ENCODE results near the gene TCF7L2.

TCF7L2 gene

DNA sequence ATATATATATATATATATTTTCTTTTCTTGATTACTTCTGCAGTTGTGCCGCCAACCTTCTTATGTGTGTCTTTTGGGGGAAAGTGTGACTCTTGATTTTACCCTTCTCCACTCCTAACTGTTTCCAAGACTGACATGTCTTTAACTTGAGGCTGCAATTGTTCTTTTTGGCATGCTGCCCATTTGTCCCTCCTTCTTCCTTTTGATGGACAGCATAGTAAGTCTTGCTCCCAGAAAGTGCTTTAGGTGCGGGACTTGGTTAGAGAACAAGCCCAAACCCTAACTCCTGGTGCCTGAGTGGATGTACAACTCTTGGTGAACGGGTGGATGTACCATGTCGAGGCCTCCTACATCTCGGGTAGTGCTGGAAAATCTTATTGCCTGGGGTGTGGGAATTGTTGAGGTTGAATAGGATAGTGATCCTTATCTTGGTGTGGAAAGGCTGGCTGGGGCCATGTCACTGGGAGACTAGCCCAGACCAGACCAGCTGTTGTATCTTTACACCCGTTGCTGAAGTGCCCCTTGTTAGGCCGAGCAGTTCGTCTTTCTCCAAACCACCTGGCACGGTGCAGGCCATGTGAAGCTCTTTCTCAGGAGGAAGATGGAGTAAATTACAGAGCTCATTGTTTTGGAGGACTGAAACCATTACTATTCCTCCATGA lies 16.3 kb downstream of the TCF7L2 start:
- FAIRE-seq: no peak

DNA sequence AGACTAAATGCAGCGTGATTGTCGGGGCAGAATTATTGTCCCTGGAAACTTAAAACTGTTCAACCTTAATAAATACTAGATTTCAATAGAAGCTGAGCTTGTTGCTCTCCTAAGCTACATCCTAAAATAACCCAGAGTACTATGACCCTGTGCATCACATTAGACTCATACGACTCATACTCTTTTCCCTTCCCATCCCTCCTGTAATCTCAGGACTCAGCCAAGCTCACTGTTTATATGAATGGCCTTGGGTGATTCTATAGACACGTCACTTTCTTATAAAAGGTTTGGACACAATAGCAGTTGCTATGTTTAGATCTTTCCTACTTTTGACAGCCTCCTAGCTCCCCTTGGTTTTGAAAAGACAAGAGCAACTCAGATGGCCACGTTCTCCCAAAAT lies 17.2 kb downstream of the TCF7L2 start:
- FAIRE-seq: no peak

DNA sequence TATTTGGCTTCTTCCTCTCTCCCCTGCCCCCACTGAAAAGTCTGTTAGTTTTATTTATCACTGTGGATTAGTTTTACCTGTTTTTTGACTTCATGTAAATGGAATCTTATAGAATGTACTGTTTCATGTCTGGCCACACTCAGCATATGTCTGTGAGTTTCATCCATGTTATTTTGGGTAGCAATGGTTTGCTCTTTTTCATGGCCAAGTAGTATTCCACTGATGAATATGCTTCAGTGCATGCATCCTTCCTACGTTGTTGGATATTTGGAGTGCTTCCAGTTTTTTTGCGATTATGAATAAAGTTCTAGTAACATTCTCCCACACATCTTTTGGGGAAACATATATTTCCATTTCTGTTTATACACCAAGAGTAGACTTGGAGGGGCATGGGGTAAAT lies 19.1 kb downstream of the TCF7L2 start:
- FAIRE-seq: no peak

DNA sequence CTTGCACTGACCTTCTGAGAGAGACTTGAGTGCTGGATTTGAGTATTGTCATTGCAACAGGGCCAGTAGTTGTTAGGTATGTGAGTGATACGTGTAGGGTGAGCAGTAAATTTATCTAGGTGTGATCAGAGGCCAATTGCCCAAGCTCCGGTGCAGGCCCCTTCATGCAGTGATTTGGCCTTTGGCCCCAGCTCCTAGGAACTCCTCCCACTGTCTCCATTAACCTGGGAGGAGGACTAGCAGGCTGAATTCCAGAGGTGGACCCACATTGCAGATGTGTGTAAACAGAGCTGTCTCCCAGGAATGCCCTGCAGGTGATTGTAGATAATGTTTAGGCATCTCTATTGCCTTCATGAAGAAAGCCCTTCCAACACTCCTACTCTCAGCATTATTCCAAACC lies 19.5 kb downstream of the TCF7L2 start:
- no peak for FAIRE-seq

DNA sequence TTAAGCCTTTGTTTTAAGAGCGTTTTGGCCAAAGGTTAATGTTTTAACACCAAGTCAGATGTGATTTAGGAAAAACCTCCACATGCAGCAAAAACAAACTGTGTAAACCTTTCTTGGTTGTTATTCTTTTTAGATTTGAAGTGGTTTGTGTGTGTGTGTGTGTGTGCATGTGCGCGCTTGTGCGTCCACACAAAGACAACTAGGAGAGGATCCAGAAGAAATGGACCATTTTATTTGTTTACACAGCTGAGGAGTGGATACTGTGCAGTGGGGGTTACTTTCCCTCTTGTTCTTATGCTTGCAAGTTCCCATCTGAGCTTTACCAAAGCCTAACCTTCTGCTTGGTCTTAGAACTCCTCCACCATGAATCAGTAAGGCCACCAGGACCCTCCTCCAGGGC lies 20.0 kb downstream of the TCF7L2 start:
- peak; percentile 97 for FAIRE-seq

DNA sequence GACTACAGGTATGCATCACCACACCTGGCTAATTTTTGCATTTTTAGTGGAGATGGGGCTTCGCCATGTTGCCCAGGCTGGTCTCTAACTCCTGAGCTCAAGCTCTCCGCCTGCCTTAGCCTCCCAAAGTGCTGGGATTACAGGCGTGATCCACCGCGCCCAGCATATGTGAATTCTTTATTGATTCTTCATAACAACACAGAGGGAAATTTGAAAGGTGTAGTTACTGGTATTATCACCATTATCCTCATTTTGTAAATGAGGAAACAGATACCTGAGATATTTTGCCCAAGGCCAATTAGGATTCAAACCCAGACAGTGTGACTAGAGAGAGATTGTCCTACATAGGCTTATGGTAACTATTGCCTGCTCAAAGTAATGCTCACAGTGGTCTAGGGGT lies 22.6 kb downstream of the TCF7L2 start:
- no peak for FAIRE-seq

DNA sequence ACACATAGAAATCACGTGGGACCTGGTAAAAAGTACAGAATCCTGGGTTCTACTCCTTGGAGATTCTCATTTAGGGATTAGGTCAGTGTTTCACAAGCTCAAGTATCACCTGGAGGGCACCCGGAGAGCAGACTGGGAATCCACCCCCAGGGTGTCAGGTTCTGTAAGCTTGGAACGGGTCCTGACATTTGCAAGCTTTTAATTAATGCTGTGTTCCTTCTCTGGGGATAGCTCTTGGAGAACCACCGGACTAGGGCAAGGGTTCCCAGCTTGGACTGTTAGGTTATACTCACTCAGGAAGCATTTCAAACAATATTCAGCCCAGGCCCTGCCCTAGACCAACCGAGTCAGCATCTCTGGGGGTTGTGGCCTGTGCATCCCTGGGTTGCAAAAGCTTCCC lies 23.0 kb downstream of the TCF7L2 start:
- no peak for FAIRE-seq

DNA sequence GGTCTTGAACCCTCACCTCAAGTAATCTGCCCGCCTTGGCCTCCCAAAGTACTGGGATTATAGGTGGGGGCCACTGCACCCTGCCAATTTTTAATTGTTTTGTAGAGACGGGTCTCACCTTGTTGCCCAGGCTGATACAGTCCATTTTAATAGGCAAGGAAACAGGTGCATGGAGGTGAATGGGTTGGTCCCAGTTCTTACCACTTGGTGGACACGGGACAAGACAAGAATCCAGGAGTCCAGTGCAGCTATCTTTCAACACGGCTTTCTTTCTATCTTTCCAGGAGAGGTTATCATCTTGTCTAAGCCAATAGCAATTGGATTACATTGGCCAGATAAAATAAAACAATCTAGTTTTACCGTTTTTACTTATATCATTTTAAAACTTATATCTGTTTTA lies 23.8 kb downstream of the TCF7L2 start:
- FAIRE-seq: no peak

DNA sequence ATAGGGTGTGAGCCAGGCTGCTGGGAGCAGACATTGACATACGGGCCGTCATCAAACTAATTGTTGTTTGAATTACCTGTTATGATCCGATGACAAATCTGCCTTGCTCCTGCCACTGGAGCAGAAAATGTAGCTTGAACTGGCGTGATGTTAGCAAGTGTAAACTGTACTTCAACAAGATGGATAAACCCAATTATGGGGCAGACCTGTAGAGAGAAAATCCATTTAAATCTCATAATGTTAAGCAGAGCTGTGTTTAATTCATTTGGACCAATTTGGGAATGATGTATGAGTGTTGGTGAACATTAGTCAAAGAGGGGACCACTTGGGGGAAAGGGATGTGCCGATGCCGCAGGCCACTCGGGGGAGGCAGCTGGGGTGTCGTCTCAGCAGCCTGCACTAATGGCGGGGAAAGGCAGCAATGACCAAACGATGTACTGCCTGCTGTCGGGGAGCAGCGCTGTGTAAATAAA lies 27.4 kb downstream of the TCF7L2 start:
- no peak for FAIRE-seq

DNA sequence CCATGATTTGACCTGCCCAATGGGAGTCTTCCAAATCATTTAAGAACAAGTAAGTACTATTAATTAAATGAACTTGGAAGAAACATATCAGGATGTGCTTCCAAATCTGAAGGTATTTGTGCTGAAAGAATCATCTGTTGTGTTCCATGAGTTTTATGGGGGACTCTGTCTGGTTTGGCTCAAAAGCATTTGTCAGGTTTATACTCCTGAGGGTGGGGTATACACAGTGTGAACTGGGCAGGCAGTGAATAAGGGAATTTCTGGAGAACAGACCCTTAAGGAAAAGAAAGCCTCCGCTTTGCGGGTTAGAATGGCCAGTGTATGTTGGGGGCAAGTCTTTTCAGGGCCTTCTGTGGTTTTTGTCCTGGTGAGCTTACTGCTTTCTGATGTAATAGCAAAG lies 29.9 kb downstream of the TCF7L2 start:
- peak; percentile 51 for FAIRE-seq

DNA sequence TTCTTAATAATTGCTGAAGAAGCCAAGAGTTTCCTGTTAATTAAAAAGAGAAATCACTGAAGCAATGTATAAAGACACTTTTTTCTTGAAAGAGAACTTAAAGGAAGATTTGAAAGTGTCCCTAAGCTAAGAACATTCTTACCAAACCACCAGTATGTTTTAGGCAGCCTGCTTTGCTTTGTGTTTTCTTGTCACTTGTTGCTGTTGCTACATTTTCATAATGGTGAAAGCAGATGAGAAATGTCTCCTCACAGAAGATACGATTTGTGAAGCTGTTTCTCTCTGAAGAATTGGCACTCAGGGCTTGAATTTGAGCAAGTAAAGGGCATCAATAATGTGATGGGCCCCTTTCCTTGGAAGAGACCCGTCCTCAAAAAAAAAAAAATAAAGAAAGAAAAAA lies 30.9 kb downstream of the TCF7L2 start:
- FAIRE-seq: no peak

DNA sequence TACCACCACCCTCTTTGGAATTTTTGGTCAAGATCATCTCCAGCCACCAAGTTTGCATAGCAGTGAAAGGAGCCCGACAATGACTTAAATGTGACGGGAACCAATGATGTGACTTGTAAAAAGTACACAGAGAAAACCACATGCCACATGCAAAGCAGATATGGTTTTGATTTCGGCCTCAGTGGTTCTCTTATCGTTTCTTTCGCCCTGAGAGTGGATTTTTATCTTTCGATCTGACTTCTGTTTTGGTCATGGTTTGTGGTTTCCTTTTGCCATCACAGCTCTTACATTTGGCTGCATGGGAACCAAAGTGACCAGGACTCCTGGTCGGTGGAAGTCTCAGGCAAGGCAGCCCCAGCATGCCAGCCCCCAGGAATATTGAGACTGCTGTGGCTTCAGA lies 31.5 kb downstream of the TCF7L2 start:
- no peak for FAIRE-seq

DNA sequence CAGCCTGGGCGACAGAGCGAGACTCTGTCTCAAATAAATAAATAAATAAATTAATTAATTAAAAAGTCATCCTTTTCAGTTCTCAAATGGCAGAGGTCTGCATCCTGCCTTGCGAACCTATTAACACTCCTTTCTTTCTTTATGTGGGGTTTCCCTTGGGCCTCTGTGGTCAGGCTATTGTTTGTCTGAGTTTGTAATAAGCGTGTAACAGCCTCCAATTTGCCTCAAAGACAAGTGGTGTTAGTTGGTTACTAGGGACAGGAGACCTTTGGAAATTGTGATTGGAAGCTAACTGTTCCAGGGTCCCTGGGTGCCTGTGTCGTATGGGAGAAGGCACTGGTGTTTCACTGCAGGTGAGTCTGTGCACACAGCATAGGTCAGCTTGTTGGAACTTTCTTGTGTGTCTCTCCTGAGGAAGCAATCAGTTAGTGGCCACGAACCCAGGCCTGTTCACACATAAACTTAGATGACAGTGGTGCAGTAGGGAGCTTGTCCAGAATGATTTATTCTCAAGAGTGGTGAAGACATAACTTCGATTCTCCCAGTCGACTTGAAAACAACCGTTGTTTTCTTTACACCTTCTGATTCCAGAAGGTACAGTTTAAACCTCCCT lies 33.5 kb downstream of the TCF7L2 start:
- no peak for FAIRE-seq

DNA sequence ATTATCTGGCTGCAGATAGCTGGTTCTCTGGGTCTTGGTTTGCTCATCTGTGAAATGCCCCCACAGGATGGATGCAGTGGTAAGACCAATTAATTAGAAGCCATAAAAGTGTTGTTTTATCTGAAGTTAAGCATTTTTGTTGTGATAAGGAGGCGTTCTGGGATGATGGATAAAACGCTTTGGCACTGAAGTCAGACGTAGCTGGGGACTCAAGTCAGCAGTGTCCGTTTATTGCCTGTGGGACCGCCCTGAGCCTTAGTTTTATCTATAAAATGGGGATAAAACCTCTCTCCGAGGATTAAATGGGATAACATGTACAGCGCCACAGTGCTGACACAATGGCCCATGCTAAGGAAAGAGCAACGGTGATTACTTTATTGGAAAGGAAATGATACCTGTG lies 34.7 kb downstream of the TCF7L2 start:
- FAIRE-seq: no peak

DNA sequence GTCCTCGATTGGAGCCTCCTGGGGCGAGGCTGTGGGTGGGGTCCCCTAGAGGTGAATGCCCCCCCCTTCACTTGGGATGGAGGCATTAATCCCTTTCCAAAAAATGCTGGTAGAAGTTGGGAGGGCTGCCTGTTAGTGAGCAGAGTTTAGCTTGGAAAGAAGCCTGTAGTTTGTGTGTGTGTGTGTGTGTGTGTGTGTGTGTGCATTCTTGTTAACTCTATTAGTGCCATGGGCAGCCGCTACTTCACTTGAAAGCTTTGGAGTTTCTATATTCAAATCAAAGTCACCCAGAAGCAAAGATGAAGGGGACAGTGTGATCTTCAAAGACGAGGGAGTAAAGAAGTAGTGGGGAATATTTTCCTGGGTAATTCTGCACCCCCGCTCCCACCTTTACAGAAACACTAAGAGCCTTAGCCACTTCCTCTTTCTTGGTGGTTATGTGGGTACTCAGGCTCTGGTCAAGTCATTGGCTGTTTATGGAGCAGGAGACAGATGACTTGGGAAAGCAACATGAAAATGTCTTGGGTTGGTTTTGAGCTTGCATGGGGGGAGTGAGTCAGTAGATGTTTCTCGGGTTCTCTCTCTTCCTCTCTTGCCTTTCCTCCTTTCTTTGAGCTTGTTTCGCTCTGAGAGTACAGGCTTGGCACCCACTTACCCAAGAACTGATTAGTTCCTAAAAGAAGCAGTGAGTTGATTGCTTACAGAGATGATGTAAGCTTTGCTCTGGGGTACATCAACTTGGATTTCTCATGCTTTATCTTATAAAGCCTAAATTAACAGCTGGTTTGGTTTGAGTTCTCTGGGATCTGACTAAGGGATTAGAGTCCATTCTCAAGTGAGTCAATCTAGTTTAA lies 35.9 kb downstream of the TCF7L2 start:
- no peak for FAIRE-seq

DNA sequence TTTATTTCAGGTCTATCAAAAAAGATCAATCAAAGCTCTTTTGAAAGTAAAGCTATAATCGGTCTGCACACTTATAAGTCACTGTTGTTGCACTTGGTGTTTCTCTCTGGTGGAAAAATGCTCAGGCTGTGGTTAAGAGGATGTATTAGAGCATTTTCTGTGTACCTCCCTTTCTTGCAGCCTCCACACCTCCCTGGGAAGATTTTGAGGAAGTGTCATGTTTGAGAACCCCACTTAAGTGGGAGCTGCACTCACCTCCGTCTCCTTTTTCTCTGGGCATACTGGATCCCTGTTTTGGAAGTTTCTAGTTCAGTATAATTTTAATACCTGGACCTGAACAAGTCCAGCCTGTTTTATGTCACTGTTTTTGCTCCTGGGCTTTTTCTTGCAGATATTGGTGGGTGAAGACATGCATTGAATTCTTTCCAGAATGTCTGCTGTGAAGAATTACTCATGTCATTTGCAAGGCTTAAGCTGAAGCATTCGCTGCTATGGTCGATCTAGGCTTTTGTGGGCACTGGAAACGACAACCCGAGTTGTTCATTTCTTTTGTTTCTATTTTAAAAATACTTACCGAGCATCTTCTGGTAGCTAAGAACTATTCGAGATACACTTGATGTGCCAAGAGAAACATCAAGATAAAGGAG lies 36.6 kb downstream of the TCF7L2 start:
- no peak for FAIRE-seq

DNA sequence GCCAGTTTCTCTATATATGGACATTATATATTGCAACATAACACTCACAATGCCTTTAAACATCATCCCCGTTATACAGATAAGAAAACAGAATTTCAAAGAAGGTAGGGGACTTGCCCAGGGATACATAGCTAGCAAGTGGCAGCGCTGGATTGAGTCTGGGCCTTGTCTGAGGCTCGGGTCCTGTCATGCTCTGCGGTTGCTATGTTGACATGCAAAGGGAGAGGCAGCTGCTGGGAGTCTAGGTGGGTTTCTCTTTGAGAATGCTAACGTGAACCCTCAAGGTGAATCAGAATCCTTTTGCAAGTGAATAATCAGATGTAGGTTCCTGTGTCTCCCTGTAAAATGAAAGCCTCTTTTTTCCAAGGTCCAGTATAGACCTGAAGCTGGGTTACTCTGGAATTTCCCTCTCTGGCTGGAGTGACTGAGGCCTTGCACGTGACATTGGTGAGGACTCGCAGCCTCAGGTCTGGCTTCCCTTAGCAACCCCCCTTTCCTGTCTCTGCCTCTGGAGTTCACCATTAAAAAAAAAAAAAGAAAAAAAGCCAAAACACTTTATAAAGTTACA lies 38.9 kb downstream of the TCF7L2 start:
- no peak for FAIRE-seq

DNA sequence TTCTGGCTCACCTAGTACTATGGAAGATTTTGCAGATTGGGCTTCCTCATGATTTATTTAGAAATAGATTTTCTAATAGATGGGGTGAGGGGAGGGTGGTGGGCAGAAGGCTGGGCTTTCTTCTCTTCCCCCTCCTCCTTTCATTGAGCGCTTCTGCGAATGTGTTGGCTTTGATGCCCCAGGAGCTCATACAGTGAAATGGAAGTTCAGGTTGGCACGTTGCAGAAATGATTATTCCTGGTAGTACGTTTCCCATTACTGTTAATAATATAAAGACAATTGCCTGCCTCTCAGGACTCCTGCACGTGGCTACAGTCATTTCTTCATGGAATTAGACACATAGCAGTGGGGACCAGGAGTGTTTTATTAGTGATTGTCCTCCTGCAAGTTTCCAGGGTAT lies 39.8 kb downstream of the TCF7L2 start:
- no peak for FAIRE-seq

DNA sequence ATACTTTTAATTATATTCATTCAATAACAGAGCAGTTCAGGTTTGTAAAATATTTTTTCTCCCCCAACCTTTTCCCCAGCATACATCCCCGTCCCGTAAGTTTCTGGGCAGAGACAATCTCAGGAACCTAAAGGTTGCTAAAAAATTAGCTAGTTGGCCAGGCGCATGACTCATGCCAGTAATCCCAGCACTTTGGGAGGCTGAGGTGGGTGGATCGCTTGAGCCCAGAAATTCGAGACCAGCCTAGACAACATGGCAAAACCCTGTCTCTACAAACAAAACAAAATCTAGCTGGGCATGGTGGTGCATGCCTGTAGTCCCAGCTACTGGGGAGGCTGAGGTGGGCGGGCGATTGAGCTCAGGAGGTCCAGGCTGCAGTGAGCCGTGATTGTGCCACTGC lies 40.2 kb downstream of the TCF7L2 start:
- no peak for FAIRE-seq

DNA sequence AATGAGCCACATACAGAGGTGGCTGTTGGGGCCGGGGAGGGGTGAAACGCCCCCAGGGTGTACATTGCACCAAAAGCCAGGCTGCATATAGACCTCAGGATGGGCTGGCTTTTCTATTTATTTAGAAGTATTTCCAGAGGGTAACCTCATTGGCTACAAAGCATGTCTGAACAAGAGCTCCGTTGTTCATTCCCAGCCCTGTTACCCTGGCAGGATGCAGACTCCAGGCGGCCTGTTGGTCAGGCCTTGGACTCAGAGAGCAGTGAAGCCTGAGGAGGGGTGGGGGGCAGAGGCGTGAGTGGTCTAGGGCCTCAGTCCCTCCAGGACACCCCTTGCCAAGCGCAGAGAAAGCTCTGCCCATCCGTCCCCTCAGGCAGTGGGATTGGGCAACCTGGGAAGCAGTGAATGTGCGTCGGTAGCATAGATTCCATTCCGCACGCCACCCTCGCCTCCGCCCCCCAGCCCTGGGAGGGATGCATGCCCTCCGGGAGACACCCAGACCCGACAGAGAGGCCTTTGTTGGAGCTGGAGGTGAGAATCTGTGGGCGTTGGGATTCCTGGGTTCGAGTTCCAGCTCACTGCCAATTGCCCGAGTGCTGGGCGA lies 41.9 kb downstream of the TCF7L2 start:
- no peak for FAIRE-seq

DNA sequence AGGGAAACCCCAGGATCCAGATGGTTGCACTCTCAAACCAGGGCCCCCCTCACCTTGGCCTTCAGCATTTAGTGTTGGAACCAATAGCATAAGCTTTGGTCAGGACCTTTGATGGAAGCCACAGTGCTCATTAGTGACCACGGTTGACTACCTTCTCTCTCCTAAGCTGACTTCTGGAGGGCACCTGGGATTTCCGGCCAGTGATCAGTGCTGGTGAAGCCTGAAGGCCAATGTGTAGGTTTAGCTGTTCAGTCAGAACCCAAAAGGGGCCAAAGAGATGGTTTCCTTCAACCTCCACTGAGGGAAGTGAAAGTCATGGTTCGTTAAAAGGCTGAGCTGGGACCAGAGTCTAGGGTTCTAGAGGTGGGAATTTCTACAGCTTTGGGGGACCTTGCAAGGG lies 46.4 kb downstream of the TCF7L2 start:
- no peak for FAIRE-seq

DNA sequence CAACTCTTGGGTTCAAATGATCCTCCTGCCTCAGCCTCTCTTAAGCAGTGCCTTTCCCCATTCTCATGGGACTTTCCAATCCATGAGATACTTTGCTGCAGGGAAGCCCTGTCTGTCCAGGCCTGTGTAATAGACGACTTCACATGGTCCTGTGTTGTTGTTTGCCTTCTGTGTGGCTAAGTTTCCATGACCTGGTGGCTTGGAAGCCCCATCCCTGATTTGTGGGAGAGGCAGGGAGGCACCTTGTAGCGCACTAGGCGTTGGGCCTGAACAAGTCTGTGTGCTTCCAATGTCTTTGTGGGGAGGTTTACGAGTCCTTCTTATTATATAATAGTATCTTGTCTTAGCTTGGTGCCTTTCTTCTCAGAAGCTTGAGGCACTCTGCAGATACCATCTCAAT lies 49.1 kb downstream of the TCF7L2 start:
- FAIRE-seq: no peak

DNA sequence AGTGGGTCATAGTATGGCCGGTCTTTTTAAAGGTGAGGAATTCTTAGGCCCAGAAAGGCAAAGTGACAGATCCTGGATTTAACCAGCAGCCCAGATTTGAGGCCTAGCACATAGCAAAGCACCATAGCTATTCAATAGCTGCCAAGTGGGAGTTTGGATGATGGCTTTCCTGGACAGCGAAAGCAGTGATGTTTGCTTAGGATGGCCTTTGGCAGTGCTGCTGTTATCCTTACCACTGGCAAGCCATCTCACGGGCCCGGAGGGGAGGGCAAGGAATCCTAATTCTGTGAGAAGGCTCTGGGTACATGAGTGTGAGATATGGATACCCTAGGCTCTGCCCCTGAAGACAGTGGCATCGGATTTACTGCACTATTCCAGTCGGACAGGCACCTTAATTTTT lies 50.4 kb downstream of the TCF7L2 start:
- FAIRE-seq: no peak
